Spleen (tissue), 11 donors: ENCODE results near the gene CBLN3. TPM values are rescaled to one million over a fixed set of nuclear protein-coding genes. Genes with fewer than 3 reads are reported as not detected.
A peak's percentile ranks its signal among the peaks of the same experiment; 100 is the strongest.

ENCODE experiments used
- DNase-seq: peaks from one replicate; pipeline ENCODE4 v3.0.0-alpha.2; 2020
- H3K27ac ChIP-seq, 8 donors: fragments of 200-600 bp; sonication (generic) in 7 of 8; 1 replicate in 4 of 8; 2 replicates in 4 of 8; pipeline versions ENCODE4 v1.5.0 to v1.8.0; 2016 to 2021; ENCODE audit warnings: inconsistent platforms in 4 of 8, mild to moderate bottlenecking in 4 of 8, moderate library complexity in 1 of 8
- H3K27me3 ChIP-seq, 7 donors: fragments of 200-600 bp; sonication (generic) in 6 of 7; replicated peaks in 1 of 7; 1 replicate in 4 of 7; 2 replicates in 3 of 7; pipeline versions ENCODE4 v1.5.0 to v1.8.0; 2016 to 2021; ENCODE audit warnings: inconsistent platforms in 3 of 7, mild to moderate bottlenecking in 1 of 7
- H3K36me3 ChIP-seq, 6 donors: fragments of 200-600 bp; sonication (generic) in 5 of 6; 1 replicate in 4 of 6; 2 replicates in 2 of 6; pipeline versions ENCODE4 v1.5.0 to v1.8.0; 2016 to 2021; ENCODE audit warnings: inconsistent platforms in 2 of 6
- H3K4me1 ChIP-seq, 6 donors: fragments of 200-600 bp; sonication (generic) in 5 of 6; 1 replicate in 3 of 6; 2 replicates in 3 of 6; pipeline versions ENCODE4 v1.5.0 to v1.8.0; 2016 to 2021; ENCODE audit warnings: inconsistent platforms in 3 of 6
- H3K4me3 ChIP-seq, 8 donors: fragments of 200-600 bp; sonication (generic) in 7 of 8; 1 replicate in 4 of 8; 2 replicates in 4 of 8; pipeline versions ENCODE4 v1.5.0 to v1.8.0; 2016 to 2021; ENCODE audit warnings: inconsistent platforms in 4 of 8, mild to moderate bottlenecking in 4 of 8, moderate library complexity in 2 of 8
- H3K9me3 ChIP-seq, 8 donors: fragments of 200-600 bp; sonication (generic) in 7 of 8; 1 replicate in 4 of 8; 2 replicates in 4 of 8; pipeline versions ENCODE4 v1.5.0 to v1.8.0; 2016 to 2021; ENCODE audit warnings: inconsistent platforms in 4 of 8
- POLR2A ChIP-seq, 3 donors: fragments of 450-650 bp; IDR thresholded peaks; one replicate each; pipeline ENCODE4 v1.5.1; 2017; ENCODE audit warnings: antibody characterized with exemption in 3 of 3, mild to moderate bottlenecking in 1 of 3
- POLR2AphosphoS5 ChIP-seq, 3 donors: sonication (generic); formaldehyde crosslinking; IDR thresholded peaks; one replicate each; pipeline ENCODE4 v1.5.1; 2017; ENCODE audit warnings: antibody characterized with exemption in 3 of 3
- WGBS, 5 donors: extraction: QIAGEN DNeasy Blood & Tissue Kit in 3 of 5; methylation state at CpG; one replicate each; pipeline versions ENCODE4 v1.1.5 to v1.1.7; 2013 to 2018; 5-methylcytosine and 5-hydroxymethylcytosine counted together
- intact Hi-C: fragments of 100-400 bp; cut with DNase I; formaldehyde crosslinking; loops from one replicate; pipeline ENCODE4 v1.15.0; 2023; ENCODE audit warnings: low total_unique reads
- polyA plus RNA-seq, 3 donors: library from polyadenylated mRNA; stranded (reverse); fragments of 200-250 nt; gene quantifications; one replicate each; pipeline ENCODE4 v1.2.1, GENCODE V29; 2013
- total RNA-seq, 7 donors: library from RNA; depleted of rRNA in 3 of 7; stranded (reverse); fragments of >200 nt in 3 of 7; fragmentation: NEBNext Ultra II Directional in 4 of 7; extraction: Animal tissue kit (Norgen Biotek cat#: 25700) in 4 of 7; gene quantifications; one replicate each; pipeline versions ENCODE4 v1.1.0 to v1.2.1, GENCODE V29; 2016 to 2021
- TF ChIP-seq, protein P1 (sequence below), 11 experiments: fragments of 200-600 bp in 7 of 11; fragments of 450-650 bp in 4 of 11; sonication (generic) in 4 of 11; IDR thresholded peaks in 8 of 11; conservative IDR thresholded peaks in 3 of 11; 1 replicate in 7 of 11; 2 replicates in 4 of 11; pipeline versions ENCODE4 v1.4.0 to v1.8.0; 2016 to 2021; ENCODE audit warnings: antibody characterized with exemption in 11 of 11, inconsistent platforms in 4 of 11, mild to moderate bottlenecking in 1 of 11
- donor health status: healthy with polysubstance abuse.
- donor health status: DM: no; HTN: no; CAD: no; lungs with moderate emphysema.
- donor health status: DM: no; HTN: no; CAD: no.
- donor health status: Bipolar disorder and iron deficiency.
- donor health status: healthy.
- donor health status: DM: no; HTN: no; CAD: no.
- donor health status: DM: yes; HTN: yes; CAD: no.

Gene CBLN3
- total and polyA plus RNA-seq, 10 donors: 4.3 to 21.7 (median 10.2) TPM

DNA sequence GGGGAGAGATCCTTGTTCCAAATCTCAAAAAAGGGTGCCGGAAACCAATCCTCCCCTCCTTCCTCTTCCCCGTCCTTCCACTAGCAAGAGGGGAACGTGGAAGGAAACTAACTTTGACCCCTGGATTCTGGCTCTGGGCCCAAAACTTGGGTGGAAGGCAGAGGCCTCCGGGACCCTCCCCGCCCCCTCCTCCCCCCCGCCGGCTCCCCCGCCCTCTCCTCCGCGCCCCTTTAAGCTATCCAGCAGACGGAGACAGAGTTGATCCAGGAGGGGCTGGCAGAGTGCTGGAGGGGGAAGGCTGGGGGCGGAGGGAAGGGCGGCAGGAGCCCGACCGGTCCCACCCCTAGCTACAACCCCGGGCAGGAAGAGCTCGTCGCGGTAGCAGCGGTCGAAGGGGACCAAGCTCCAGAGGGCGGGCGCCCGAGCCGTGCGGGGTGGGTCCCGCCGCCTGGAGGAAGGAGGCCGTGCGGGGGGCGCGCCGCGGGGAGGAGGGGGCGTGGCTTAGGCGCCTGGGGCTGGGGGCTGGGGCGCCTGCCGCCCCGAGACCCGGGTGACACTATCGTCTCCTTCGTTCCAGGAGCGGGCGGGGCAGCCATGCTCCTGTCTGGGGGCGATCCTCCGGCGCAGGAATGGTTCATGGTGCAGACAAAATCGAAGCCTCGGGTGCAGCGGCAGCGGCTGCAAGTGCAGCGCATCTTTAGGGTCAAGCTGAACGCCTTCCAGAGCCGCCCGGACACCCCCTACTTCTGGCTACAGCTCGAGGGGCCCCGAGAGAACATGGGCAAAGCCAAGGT, 30.6 kb downstream of the CBLN3 start, which contains the start of gene NYNRIN:
Gene NYNRIN, plus strand, starts transcription at position 351 of the 794 bp plus-strand sequence. Its CDS starts 244 bp downstream, at position 595.
- Histone ChIP-seq H3K27me3 (peaks cover 0 to 20% (median 0%) of the 10 kb centered on the region in 7 donors), H3K9me3 (no peaks in the 10 kb centered on the region), H3K4me1 (peaks cover 14 to 48% (median 28%) of the 10 kb centered on the region in 6 donors), H3K36me3 (no peaks in the 10 kb centered on the region), H3K27ac (peak within 1 kb of the TSS in 7 of 8 donors; percentile 41 to 78 (median 67)), H3K4me3 (peak within 1 kb of the TSS; percentile 43 to 81 (median 52))
- DNase-seq: peak; percentile 85
- 2 to 9% (median 3%) methylated on average over 15 to 54 of the region's 57 CpGs for WGBS, 5 donors
- TF ChIP-seq POLR2A (IDR thresholded peaks at IDR 0.05): no peak
- peak; percentile 62 to 83 (median 76) for TF ChIP-seq POLR2AphosphoS5 (IDR thresholded peaks at IDR 0.05)
- intact Hi-C loops: no loop called here

DNA sequence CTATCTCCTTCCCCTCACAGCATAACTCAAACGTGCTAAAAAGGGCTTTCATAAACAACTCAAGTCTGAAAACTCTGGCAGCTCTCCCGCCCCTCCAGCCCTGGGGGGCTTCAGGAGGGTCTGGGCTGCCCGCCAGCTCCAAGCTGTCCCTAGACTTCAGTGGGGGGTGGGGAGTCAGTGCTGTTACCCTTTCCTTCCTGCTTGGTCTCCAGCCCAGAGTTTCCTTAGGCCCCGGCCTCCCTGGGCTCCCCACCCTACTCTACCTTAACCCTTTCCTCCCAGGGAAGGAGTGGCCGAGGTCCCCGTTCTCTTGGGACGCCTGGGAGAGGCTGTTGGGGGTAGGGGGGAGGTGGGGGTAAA, 31.2 kb downstream of the CBLN3 start:
- Histone ChIP-seq H3K4me1 (peaks cover 14 to 48% (median 25%) of the 10 kb centered on the region in 6 donors), H3K27me3 (peaks cover 0 to 20% (median 0%) of the 10 kb centered on the region in 7 donors), H3K9me3 (no peaks in the 10 kb centered on the region), H3K27ac (peak overlapping the region in 7 of 8 donors; percentile 41 to 78 (median 67)), H3K36me3 (no peaks in the 10 kb centered on the region), H3K4me3 (peak overlapping the region in 5 of 8 donors; percentile 51 to 81 (median 53))
- 21 to 55% (median 26%) methylated on average over 7 of the region's 7 CpGs for WGBS, 5 donors
- TF ChIP-seq POLR2A (IDR thresholded peaks at IDR 0.05): no peak
- no peak for TF ChIP-seq POLR2AphosphoS5 (IDR thresholded peaks at IDR 0.05)
- DNase-seq: no peak
- intact Hi-C loops: no loop called here

DNA sequence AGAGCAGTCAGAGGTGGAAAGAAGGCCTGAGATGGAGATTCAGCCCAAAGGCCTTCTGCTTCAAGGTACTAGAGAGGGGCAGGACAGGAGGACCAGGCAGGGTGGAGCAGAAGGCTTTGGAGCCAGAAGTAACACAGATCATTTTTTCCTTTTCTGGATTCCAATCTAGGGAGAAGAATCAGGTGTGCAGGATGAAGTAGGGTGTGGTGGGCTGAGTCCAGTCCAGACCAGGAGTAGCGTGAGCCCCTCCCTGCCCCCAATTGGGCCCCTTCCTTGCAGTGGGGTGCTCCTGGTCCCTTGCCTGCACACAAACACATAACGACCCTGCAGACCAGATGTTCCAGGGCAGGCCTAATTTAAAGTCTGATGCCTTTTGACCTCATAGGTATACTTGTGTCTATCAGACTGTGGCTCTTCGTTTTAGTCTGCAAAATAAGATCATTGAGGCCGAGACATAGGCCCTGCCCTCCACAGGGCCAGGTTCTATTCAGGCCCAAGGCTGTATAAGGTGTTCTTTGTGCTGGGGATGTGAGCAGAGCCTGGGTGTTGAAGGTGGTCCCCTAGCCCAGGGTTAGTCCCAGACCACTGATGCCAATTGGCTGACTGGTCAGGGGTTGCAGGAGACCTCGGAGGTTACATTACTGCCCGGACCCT, 31.7 kb downstream of the CBLN3 start:
- peak overlapping the region in 7 of 8 donors; percentile 41 to 78 (median 67) for H3K27ac ChIP-seq
- intact Hi-C loops: no loop called here

DNA sequence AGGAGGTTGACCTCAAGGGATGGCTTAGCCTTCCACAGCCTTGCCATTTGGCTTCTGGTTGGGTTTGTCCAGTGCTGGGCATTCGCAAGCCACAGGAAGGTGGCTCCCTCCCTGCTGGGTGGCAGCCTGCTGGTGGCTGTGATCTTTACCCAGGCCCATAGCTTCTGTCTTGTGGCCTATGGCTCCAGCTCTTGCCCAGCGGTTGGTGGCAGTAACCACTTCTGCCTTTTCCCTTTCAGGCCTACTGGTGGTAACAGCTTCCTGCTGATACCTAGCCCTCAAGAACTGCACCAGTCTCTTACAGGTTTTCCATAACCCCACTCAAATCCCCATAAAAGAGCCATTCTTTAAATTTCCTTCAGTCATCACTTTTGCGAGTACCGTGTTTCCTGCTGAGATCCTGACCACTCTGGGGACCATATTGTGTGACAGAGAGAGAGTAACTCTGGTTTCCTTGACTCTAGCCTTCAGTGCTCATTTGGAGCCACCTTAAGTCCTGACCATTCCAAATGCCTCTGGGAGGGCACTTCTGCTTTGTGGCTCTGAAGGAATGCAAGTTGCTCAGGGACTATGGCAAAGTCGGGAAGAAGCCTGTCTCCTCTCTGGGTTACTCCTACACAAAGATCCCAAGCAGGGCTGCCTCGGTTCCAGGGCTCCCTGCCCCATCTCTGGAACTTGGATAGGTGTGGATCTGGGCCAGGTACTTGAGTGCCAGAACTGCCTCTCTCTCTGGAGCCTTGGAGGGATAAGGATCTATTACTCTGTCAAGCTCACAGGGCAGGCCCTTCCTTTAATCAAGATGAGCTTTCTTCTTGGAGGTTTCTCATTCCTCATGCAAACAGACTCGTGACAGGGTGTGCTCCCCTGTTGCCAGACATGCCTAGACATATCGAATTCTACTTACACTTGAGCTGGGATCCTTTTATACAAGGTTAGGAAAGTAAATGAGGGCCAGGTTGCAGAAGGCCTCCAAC, 33.6 kb downstream of the CBLN3 start:
- DNase-seq: peak; percentile 48
- no peak overlapping the region for H3K4me3 ChIP-seq
- intact Hi-C loops: no loop called here
- H3K27me3 ChIP-seq: peaks cover 0 to 27% (median 0%) of the 10 kb centered on the region in 7 donors
- H3K36me3 ChIP-seq: no peaks in the 10 kb centered on the region
- 40 to 55% (median 49%) methylated on average over 8 of the region's 8 CpGs for WGBS, 5 donors
- TF ChIP-seq POLR2A (IDR thresholded peaks at IDR 0.05) (no peak), POLR2AphosphoS5 (IDR thresholded peaks at IDR 0.05) (no peak)
- TF ChIP-seq, protein P1, sequence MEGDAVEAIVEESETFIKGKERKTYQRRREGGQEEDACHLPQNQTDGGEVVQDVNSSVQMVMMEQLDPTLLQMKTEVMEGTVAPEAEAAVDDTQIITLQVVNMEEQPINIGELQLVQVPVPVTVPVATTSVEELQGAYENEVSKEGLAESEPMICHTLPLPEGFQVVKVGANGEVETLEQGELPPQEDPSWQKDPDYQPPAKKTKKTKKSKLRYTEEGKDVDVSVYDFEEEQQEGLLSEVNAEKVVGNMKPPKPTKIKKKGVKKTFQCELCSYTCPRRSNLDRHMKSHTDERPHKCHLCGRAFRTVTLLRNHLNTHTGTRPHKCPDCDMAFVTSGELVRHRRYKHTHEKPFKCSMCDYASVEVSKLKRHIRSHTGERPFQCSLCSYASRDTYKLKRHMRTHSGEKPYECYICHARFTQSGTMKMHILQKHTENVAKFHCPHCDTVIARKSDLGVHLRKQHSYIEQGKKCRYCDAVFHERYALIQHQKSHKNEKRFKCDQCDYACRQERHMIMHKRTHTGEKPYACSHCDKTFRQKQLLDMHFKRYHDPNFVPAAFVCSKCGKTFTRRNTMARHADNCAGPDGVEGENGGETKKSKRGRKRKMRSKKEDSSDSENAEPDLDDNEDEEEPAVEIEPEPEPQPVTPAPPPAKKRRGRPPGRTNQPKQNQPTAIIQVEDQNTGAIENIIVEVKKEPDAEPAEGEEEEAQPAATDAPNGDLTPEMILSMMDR (IDR thresholded peaks at IDR 0.05 in 8 of 11, conservative IDR thresholded peaks at IDR 0.05 in 3 of 11): no peak
- no peak overlapping the region for H3K27ac ChIP-seq
- H3K4me1 ChIP-seq: peaks cover 14 to 31% (median 22%) of the 10 kb centered on the region in 6 donors
- H3K9me3 ChIP-seq: no peaks in the 10 kb centered on the region

More for the DNA sequence above, 31.7 kb downstream of the CBLN3 start:
- TF ChIP-seq POLR2AphosphoS5 (IDR thresholded peaks at IDR 0.05): no peak
- TF ChIP-seq POLR2A (IDR thresholded peaks at IDR 0.05): no peak
- TF ChIP-seq, protein P1 (IDR thresholded peaks at IDR 0.05 in 8 of 11, conservative IDR thresholded peaks at IDR 0.05 in 3 of 11): no peak
- Histone ChIP-seq H3K4me3 (peak overlapping the region in 2 of 8 donors; percentile 65 to 81), H3K4me1 (peaks cover 14 to 48% (median 25%) of the 10 kb centered on the region in 6 donors), H3K9me3 (no peaks in the 10 kb centered on the region), H3K36me3 (no peaks in the 10 kb centered on the region), H3K27me3 (peaks cover 0 to 20% (median 0%) of the 10 kb centered on the region in 7 donors)
- DNase-seq: no peak
- 57 to 73% (median 62%) methylated on average over 6 of the region's 6 CpGs for WGBS, 5 donors
